ENCODE measurements around the gene SLC7A5.
"Not testable (repeated sequence)": the region's sequence is repeated elsewhere in the genome, so short reads cannot be mapped to it uniquely, and the experiment has no call there.

DNA sequence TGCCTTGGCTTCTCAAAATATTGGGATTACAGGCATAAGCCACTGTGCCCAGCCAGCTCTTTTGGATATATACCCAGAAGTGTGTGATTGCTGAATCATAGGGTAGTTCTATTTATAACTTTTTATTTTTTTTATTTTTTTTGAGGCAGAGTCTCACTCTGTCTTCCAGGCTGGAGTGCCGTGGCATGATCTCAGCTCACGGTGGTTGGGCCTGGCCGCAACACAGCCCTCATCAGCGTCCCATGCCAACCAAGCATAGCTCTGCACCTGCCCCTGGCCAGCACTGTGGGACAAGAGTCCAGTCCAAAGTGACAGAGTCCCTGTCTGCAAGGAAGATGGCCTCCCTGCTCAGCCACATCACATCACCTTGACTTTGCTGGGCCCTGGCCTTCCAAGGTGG, 24.7 kb upstream of the SLC7A5 start:
- not testable (repeated sequence) for TF ChIP-seq POLR2A, POLR2AphosphoS5 (IDR thresholded peaks at IDR 0.05; ENCODE audit: low read depth, low read length)
